H1 (cell line): Measurements from ENCODE around the gene FARS2. TPM values are rescaled to one million over a fixed set of nuclear protein-coding genes. Genes with fewer than 3 reads are reported as not detected.

ENCODE experiments used
- CTCF ChIA-PET: fragments of 300-600 bp; sonication (Branson Sonifier 250); formaldehyde crosslinking; loops from one replicate; lab custom pipeline; 2021; ENCODE audit not compliant: partially characterized antibody; lab: Charles Lee
- POLR2A ChIA-PET: fragments of 300-600 bp; sonication (Branson Sonifier 250); formaldehyde crosslinking; loops from one replicate; lab custom pipeline; 2021; ENCODE audit warnings: inconsistent platforms; ENCODE audit not compliant: partially characterized antibody; lab: Charles Lee
- DNase-seq, 2 experiments: peaks; one replicate each; pipeline versions ENCODE4 v3.0.0 to v3.0.0-alpha.2; 2010 to 2022; ENCODE audit warnings: low spot score in 2 of 2, low read depth in 1 of 2, mixed read lengths in 1 of 2
- FAIRE-seq: peaks from 2 replicates; lab custom pipeline; 2011; peaks lifted over from hg19 to GRCh38; lab: Jason Lieb, UNC
- H2AFZ ChIP-seq: 2 replicates; pipeline ENCODE4 v1.8.1; 2012; ENCODE audit warnings: low read length, inconsistent platforms
- H2AK5ac ChIP-seq: 2 replicates; pipeline ENCODE4 v1.6.1; 2013; ENCODE audit warnings: low read depth, low read length
- H2BK120ac ChIP-seq: replicated peaks from 2 replicates; pipeline ENCODE3; 2013; ENCODE audit warnings: low read depth, low read length, inconsistent platforms
- H2BK12ac ChIP-seq: 2 replicates; pipeline ENCODE4 v1.6.1; 2013; ENCODE audit warnings: low read depth, low read length
- H2BK15ac ChIP-seq: 2 replicates; pipeline ENCODE4 v1.6.1; 2013; ENCODE audit warnings: low read length
- H2BK20ac ChIP-seq: 2 replicates; pipeline ENCODE4 v1.6.1; 2013; ENCODE audit warnings: low read length
- H2BK5ac ChIP-seq: 2 replicates; pipeline ENCODE4 v1.6.1; 2013; ENCODE audit warnings: low read depth, low read length
- H3K14ac ChIP-seq: 2 replicates; pipeline ENCODE4 v1.6.1; 2013; ENCODE audit warnings: inconsistent platforms; ENCODE audit not compliant: insufficient read length
- H3K18ac ChIP-seq: 2 replicates; pipeline ENCODE4 v1.6.1; 2013; ENCODE audit warnings: low read length; ENCODE audit errors: extremely low read depth
- H3K23ac ChIP-seq: 2 replicates; pipeline ENCODE4 v1.6.1; 2013; ENCODE audit warnings: inconsistent platforms; ENCODE audit not compliant: insufficient read length
- H3K23me2 ChIP-seq: 2 replicates; pipeline ENCODE4 v1.6.1; 2013; ENCODE audit warnings: low read depth, low read length
- H3K27ac ChIP-seq: 2 replicates; pipeline ENCODE4 v1.6.1; 2011; ENCODE audit warnings: low read depth, low read length, inconsistent platforms
- H3K27me3 ChIP-seq, 4 experiments: replicated peaks in 1 of 4; 1 replicate in 1 of 4; 2 replicates in 3 of 4; pipeline versions ENCODE4 v1.6.1 to v1.8.1; 2011 to 2013; ENCODE audit warnings: low read length in 3 of 4, mild to moderate bottlenecking in 3 of 4, inconsistent platforms in 2 of 4, mixed read lengths in 2 of 4, moderate library complexity in 1 of 4; ENCODE audit not compliant: control insufficient read depth in 3 of 4, insufficient read depth in 3 of 4; ENCODE audit errors: extremely low read depth in 1 of 4
- H3K36me3 ChIP-seq, 4 experiments: 2 replicates each; pipeline versions ENCODE4 v1.6.1 to v1.8.1; 2011 to 2013; ENCODE audit warnings: mild to moderate bottlenecking in 4 of 4, low read length in 3 of 4, moderate library complexity in 2 of 4, control low read depth in 1 of 4, inconsistent platforms in 1 of 4; ENCODE audit not compliant: insufficient read depth in 4 of 4, control insufficient read depth in 2 of 4
- H3K4ac ChIP-seq: replicated peaks from 2 replicates; pipeline ENCODE3; 2013; ENCODE audit warnings: low read length, low read depth, mixed read lengths, inconsistent platforms; ENCODE audit not compliant: insufficient read length
- H3K4me1 ChIP-seq, 4 experiments: replicated peaks in 1 of 4; 1 replicate in 1 of 4; 2 replicates in 3 of 4; pipeline versions ENCODE4 v1.6.1 to v1.8.1; 2011 to 2013; ENCODE audit warnings: low read length in 3 of 4, inconsistent platforms in 2 of 4, mixed read lengths in 1 of 4; ENCODE audit not compliant: insufficient read depth in 4 of 4, control insufficient read depth in 3 of 4
- H3K4me2 ChIP-seq, 2 experiments: 2 replicates each; pipeline versions ENCODE4 v1.6.1 to v1.8.1; 2011 to 2013; ENCODE audit warnings: low read depth in 2 of 2, low read length in 2 of 2, control low read depth in 1 of 2, inconsistent platforms in 1 of 2, mild to moderate bottlenecking in 1 of 2; ENCODE audit not compliant: insufficient read depth in 1 of 2
- H3K4me3 ChIP-seq, 4 experiments: fragments of 200-600, 300-600 bp in 1 of 4; sonication (generic), shearing (Covaris generic), sonication (Bioruptor Twin) in 1 of 4; 2 replicates each; pipeline versions ENCODE4 v1.5.1 to v1.8.1; 2011 to 2016; ENCODE audit warnings: low read length in 4 of 4, low read depth in 3 of 4, control low read depth in 2 of 4, inconsistent platforms in 2 of 4, mild to moderate bottlenecking in 2 of 4, mixed read lengths in 1 of 4, moderate library complexity in 1 of 4; ENCODE audit not compliant: insufficient read depth in 2 of 4; ENCODE audit errors: extremely low read depth in 1 of 4
- H3K56ac ChIP-seq: replicated peaks from 2 replicates; pipeline ENCODE3; 2013; ENCODE audit warnings: low read depth, mild to moderate bottlenecking, mixed read lengths, low read length, inconsistent platforms; ENCODE audit not compliant: insufficient read length
- H3K79me1 ChIP-seq: 2 replicates; pipeline ENCODE4 v1.6.1; 2013; ENCODE audit warnings: low read depth, low read length, control low read depth
- H3K79me2 ChIP-seq, 2 experiments: 2 replicates each; pipeline versions ENCODE4 v1.6.1 to v1.8.1; 2012 to 2013; ENCODE audit warnings: low read length in 2 of 2, mild to moderate bottlenecking in 2 of 2, inconsistent platforms in 1 of 2; ENCODE audit not compliant: insufficient read depth in 2 of 2, control insufficient read depth in 1 of 2
- H3K9ac ChIP-seq, 4 experiments: replicated peaks in 1 of 4; 1 replicate in 1 of 4; 2 replicates in 3 of 4; pipeline versions ENCODE4 v1.6.1 to v1.8.1; 2011 to 2013; ENCODE audit warnings: low read depth in 3 of 4, low read length in 3 of 4, control low read depth in 2 of 4, mild to moderate bottlenecking in 2 of 4, moderate library complexity in 2 of 4, inconsistent platforms in 1 of 4; ENCODE audit errors: extremely low read depth in 1 of 4
- H3K9me3 ChIP-seq, 2 experiments: 2 replicates each; pipeline versions ENCODE4 v1.6.1 to v1.8.1; 2012 to 2013; ENCODE audit warnings: mild to moderate bottlenecking in 2 of 2, moderate library complexity in 2 of 2, control low read depth in 1 of 2, inconsistent platforms in 1 of 2, low read depth in 1 of 2, low read length in 1 of 2, mixed read lengths in 1 of 2; ENCODE audit not compliant: insufficient read depth in 2 of 2
- H4K20me1 ChIP-seq, 2 experiments: replicated peaks in 1 of 2; 2 replicates each; pipeline versions ENCODE3 to v1.8.1; 2011 to 2013; ENCODE audit warnings: inconsistent platforms in 2 of 2, low read length in 2 of 2, mild to moderate bottlenecking in 1 of 2; ENCODE audit not compliant: insufficient read depth in 2 of 2, control insufficient read depth in 1 of 2
- H4K5ac ChIP-seq: 2 replicates; pipeline ENCODE4 v1.6.1; 2013; ENCODE audit warnings: low read length, low read depth, mixed read lengths, inconsistent platforms; ENCODE audit not compliant: insufficient read length
- H4K8ac ChIP-seq: 2 replicates; pipeline ENCODE4 v1.8.0; 2013; ENCODE audit warnings: mild to moderate bottlenecking, moderate library complexity, low read length, inconsistent platforms; ENCODE audit not compliant: insufficient read depth; ENCODE audit errors: extremely low read depth
- H4K91ac ChIP-seq: replicated peaks from 2 replicates; pipeline ENCODE3; 2013; ENCODE audit warnings: low read length, mixed read lengths, inconsistent platforms; ENCODE audit not compliant: insufficient read length
- ATF3 ChIP-seq: IDR thresholded peaks from 2 replicates; pipeline ENCODE4 v1.6.1; 2011; ENCODE audit warnings: low read depth, mild to moderate bottlenecking, low read length; ENCODE audit not compliant: insufficient read depth
- CEBPB ChIP-seq: IDR thresholded peaks from 2 replicates; pipeline ENCODE4 v1.6.1; 2012; ENCODE audit warnings: low read depth, low read length
- CHD1 ChIP-seq: IDR thresholded peaks from 2 replicates; pipeline ENCODE4 v1.6.1; 2012; ENCODE audit warnings: low read depth, low read length, improper control_type of control experiment
- EP300 ChIP-seq, 2 experiments: IDR thresholded peaks; 1 replicate in 1 of 2; 2 replicates in 1 of 2; pipeline ENCODE4 v1.6.1; 2011 to 2012; ENCODE audit warnings: low read depth in 2 of 2, low read length in 2 of 2, mild to moderate bottlenecking in 2 of 2, borderline replicate concordance in 1 of 2, inconsistent platforms in 1 of 2, moderate library complexity in 1 of 2
- FOSL1 ChIP-seq: IDR thresholded peaks from 2 replicates; pipeline ENCODE4 v1.6.1; 2011; ENCODE audit warnings: mild to moderate bottlenecking, low read depth, low read length, moderate library complexity; ENCODE audit not compliant: insufficient read depth
- GABPA ChIP-seq: IDR thresholded peaks from 2 replicates; pipeline ENCODE4 v1.6.1; 2011; ENCODE audit warnings: mild to moderate bottlenecking, low read length, moderate library complexity, borderline replicate concordance; ENCODE audit not compliant: insufficient read depth
- HDAC6 ChIP-seq: IDR thresholded peaks from one replicate; pipeline ENCODE4 v1.7.1; 2012; ENCODE audit warnings: low read depth, mild to moderate bottlenecking, inconsistent platforms, low read length, moderate library complexity
- NRF1 ChIP-seq: IDR thresholded peaks from 2 replicates; pipeline ENCODE4 v1.6.1; 2011; ENCODE audit warnings: mild to moderate bottlenecking, low read depth, low read length, improper control_type of control experiment
- RFX5 ChIP-seq: IDR thresholded peaks from 2 replicates; pipeline ENCODE4 v1.6.1; 2011; ENCODE audit warnings: low read depth, low read length, improper control_type of control experiment, borderline replicate concordance
- SIN3A ChIP-seq, 2 experiments: IDR thresholded peaks in 1 of 2; conservative IDR thresholded peaks in 1 of 2; 2 replicates each; pipeline ENCODE4 v1.6.1; 2011 to 2012; ENCODE audit warnings: low read length in 2 of 2, improper control_type of control experiment in 1 of 2, low read depth in 1 of 2, mild to moderate bottlenecking in 1 of 2
- SIX5 ChIP-seq: IDR thresholded peaks from 2 replicates; pipeline ENCODE4 v1.6.1; 2011; ENCODE audit warnings: mild to moderate bottlenecking, low read depth, low read length
- WGBS, 2 experiments: shearing (Covaris generic) in 1 of 2; methylation state at CpG; one replicate each; pipeline versions ENCODE4 v1.1.6 to v1.1.7; 2013 to 2015; ENCODE audit warnings: low lambda C conversion rate in 2 of 2, mixed read lengths in 2 of 2, inconsistent platforms in 1 of 2, low coverage in 1 of 2, missing lambda C conversion rate in 1 of 2; ENCODE audit not compliant: insufficient replicate concordance in 2 of 2, insufficient coverage in 1 of 2, insufficient read length in 1 of 2; ENCODE audit errors: extremely low coverage in 1 of 2, missing lambda C conversion rate in 1 of 2; 5-methylcytosine and 5-hydroxymethylcytosine counted together
- polyA plus RNA-seq, 7 experiments: library from polyadenylated mRNA; depleted of rRNA in 3 of 7; stranded (reverse) in 5 of 7; unstranded in 2 of 7; fragments of >200 nt in 5 of 7; fragments of 200-250 nt in 2 of 7; gene quantifications; 1 replicate in 5 of 7; 2 replicates in 1 of 7; 4 replicates in 1 of 7; pipeline versions ENCODE4 v1.2.1 to v1.2.3, GENCODE V29; 2011 to 2013; ENCODE audit warnings: missing spikeins in 2 of 7, mixed read lengths in 2 of 7
- total RNA-seq: library from RNA; stranded (reverse); fragmentation: NEBNext Ultra II Directional; extraction: Animal tissue kit (Norgen Biotek cat#: 25700); gene quantifications from 2 replicates; pipeline ENCODE4 v1.2.1, GENCODE V29; 2021

FARS2 gene
- total and polyA plus RNA-seq, 2 of the 8 experiments (the other 6 are each of a cell fraction or from before 2014, with no cell fraction given) = 11.7 to 14.4 TPM

GRCh38 chr6:5567352-5567751 lies 306.0 kb downstream of the FARS2 start:
- H3K79me1 ChIP-seq = no peaks in the 10 kb centered on the region
- H2BK5ac ChIP-seq = no peak overlapping the region
- H3K27ac ChIP-seq = no peak overlapping the region
- no peak overlapping the region for H3K9ac ChIP-seq
- FAIRE-seq = no peak
- H4K91ac ChIP-seq = no peak overlapping the region
- H3K4me1 ChIP-seq = peaks cover 0 to 7% (median 4%) of the 10 kb centered on the region in 4 experiments; a peak in 3 of 7 replicates
- no peak overlapping the region for H3K4me3 ChIP-seq
- peaks cover 0 to 2% of the 10 kb centered on the region in 2 experiments; a peak in 1 of 4 replicates for H3K9me3 ChIP-seq
- H3K14ac ChIP-seq = no peak overlapping the region
- no peak overlapping the region for H2BK120ac ChIP-seq
- ChIA-PET CTCF (no interaction called here), POLR2A (no interaction called here)
- no peak overlapping the region for H4K8ac ChIP-seq
- peaks cover 2% of the 10 kb centered on the region; the same call in 1 of the 2 replicates for H3K23me2 ChIP-seq
- H4K20me1 ChIP-seq = no peaks in the 10 kb centered on the region
- TF ChIP-seq SIN3A (conservative IDR thresholded peaks at IDR 0.05 in 1 of 2, IDR thresholded peaks at IDR 0.05 in 1 of 2; ENCODE audit: low read depth in 1 of 2, low read length in 2 of 2) (no peak), HDAC6 (no peak), CHD1 (no peak), RFX5 (no peak), EP300 (IDR thresholded peaks at IDR 0.05; ENCODE audit: borderline replicate concordance in 1 of 2, low read depth in 2 of 2, low read length in 2 of 2) (no peak), NRF1 (no peak), GABPA (no peak), CEBPB (no peak), SIX5 (no peak), ATF3 (no peak), FOSL1 (no peak)
- H3K18ac ChIP-seq = no peak overlapping the region
- no peak overlapping the region for H3K56ac ChIP-seq
- no peak overlapping the region for H2BK15ac ChIP-seq
- no peak overlapping the region for H4K5ac ChIP-seq
- no peaks in the 10 kb centered on the region for H3K36me3 ChIP-seq
- H3K79me2 ChIP-seq = no peaks in the 10 kb centered on the region
- H3K27me3 ChIP-seq = no peaks in the 10 kb centered on the region
- no peak overlapping the region for H2BK20ac ChIP-seq
- no peak overlapping the region for H2AFZ ChIP-seq
- no peak overlapping the region for H3K23ac ChIP-seq
- no peak overlapping the region for H2BK12ac ChIP-seq
- no peak for DNase-seq
- 97% methylated on average over 3 of the region's 3 CpGs; no CpG with 5 or more reads in 1 of the 2 experiments for WGBS, 2 experiments
- no peak overlapping the region for H3K4ac ChIP-seq
- no peak overlapping the region for H2AK5ac ChIP-seq
- no peak overlapping the region for H3K4me2 ChIP-seq
